Mesenteric fat pad (tissue), 1 donor: Measurements from ENCODE around the gene NKD2. TPM values are rescaled to one million over a fixed set of nuclear protein-coding genes. Genes with fewer than 3 reads are reported as not detected.
A peak's percentile ranks its signal among the peaks of the same experiment; 100 is the strongest.

Source experiments
- DNase-seq: peaks from one replicate; pipeline ENCODE4 v3.0.0-alpha.2; 2020; ENCODE audit warnings: low spot score
- total RNA-seq: library from RNA; stranded (reverse); fragmentation: NEBNext Ultra II Directional; extraction: Animal tissue kit (Norgen Biotek cat#: 25700); gene quantifications from one replicate; pipeline ENCODE4 v1.2.1, GENCODE V29; 2021
- donor health status: DM: yes; HTN: yes; CAD: no.

Gene NKD2
- total RNA-seq, 1 donor from 2014 or later, result 17.1 TPM

DNA sequence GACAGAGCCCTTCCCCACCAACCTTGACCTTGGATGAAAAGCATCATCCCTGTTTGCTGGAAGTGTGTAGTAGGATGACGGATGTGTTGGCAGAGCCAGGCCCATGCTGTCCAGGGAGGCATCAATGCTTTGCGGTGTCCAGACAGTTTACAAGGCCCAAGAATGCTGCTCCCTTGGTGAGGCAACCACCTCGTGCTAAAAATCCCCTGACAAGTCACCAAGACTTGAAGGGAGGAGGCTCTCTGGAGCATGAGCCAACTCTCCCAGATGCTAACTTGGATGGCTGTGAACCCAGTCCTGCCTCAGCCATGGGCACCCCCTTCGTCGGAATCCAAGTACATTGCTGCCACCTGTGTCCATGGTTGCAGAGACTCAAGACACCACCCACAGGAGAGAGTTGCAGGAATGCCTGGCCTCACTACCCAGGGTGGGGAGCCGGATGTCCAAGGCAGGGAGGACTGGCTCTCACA is 9.5 kb upstream of the NKD2 start:
- peak; percentile 82 for DNase-seq

DNA sequence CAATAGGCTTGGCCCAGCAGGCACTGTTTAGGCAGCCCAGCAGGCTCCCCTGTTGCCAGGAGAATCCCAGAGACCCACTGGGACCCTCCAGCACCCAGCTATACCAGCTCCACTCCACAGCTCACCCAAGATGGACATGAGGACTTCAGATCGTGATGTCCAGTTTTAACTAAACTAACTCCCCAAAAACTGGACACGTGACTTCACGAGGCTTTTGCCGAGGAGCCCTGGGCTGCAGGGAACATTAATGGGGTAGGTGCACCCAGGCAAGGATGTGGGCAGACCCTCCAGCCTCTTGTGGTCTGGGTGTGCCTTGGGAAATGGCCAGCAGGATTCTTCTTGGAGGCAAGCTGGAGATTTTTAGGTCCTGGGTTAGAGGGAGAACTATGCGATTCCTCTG is 8.9 kb upstream of the NKD2 start:
- DNase-seq, result peak; percentile 20

DNA sequence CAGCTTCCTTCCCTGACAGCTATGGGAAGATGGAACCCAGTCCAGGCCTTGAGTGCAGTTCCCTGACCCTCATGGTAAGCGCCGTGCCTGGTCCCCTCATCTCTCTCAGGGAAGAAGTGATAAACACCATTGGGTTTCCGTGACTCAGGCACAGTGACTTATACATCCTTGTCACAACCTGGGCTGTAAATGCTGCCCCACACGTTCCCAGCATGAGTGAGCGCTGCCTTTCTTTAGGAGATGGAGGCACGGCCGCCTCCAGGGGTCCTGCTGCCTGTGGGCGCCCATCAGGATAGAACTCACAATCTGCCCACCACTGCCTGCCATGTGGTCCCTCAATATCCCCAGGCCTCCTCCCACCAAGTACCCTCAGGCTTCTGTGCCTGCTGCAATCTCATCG is 8.3 kb upstream of the NKD2 start:
- DNase-seq, result no peak

GRCh38 chr5:1000831-1001230 is 7.8 kb upstream of the NKD2 start:
- peak; percentile 60 for DNase-seq

DNA sequence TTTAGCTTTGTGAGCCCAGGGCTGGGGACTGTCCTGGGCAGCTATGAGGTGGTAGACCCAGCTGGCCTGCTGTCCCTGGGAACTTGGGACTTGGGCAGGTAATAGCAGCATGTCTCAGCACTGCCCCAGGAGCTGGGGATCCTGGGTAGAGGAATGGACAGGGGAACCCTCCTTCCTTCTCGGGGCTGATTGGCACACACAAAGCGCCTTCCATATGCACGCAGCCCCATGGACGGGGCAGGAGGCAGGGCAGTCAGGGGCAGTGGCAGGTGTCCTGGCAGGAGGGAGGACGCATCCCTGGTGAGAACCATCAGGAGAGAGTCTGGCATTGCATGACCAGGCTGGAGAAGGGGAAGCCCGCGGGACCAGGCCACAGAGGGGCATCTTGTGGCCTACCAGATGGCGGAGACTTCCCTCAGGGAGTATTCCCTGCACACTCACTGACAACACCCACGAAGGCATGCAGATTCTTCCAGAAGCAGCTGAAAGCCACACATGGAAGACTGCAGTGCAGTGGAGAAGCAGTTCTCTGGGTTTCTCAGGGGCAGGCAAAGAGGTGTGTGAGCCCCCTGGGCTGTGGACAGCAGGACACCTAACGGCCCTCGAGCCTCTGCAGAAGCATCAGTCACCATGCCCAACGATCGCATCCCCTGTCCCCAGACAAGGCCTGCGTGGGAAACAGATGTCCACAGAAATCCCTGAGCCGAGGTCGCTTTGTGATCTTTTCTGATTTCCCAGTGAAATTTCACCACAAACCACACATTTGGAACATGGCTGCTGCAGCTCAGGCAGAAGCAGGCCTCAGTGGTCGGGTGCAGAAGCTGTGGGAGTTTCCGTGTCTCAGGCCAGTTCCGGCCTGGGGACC is 7.0 kb upstream of the NKD2 start:
- no peak for DNase-seq

DNA sequence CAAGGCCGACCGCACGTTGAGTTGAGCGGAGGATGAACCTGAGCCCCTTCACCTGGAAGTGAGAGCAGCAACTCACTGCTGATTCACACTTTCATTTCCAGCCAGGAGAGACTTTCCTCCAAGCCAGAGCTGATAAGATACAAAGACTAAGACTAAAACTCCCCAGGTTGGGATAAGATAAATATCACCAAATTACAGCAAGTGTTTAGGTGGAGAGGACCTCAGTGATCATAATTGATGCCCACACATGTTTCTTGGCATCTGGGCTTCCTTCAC is 6.4 kb upstream of the NKD2 start:
- no peak for DNase-seq

- no peak for DNase-seq
Measured at GRCh38 chr5:1002836-1003235, 5.8 kb upstream of the NKD2 start.

DNA sequence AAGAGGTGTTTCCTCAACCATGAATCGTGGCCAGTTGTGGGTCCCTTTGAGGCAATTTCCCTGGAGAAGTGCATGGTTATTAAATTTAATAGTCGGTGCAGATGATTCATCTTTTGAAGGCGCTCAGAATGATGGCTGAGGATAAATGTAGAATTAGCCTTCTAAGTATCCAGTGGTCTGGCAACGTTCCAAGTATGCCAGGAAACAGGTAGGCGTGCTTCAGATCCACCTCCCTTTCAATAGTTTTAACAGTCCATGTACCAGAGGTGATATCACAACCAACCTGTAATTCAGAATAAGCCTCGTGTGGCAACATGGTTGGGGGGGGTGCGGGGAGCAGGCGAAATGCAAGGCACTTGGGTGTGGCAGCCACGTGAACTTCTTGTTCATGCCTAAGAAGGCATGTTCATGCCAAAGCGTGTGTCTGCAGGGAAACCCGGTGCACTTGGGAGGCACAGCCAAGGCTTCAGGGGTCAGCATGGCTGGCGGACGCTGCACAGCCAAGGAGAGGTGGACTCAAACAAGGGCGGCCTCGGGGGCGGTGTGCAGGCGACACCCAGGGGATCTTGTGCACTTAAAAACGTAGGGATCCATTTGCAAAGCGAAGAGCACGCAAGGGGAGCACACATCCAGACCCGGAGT is 5.2 kb upstream of the NKD2 start:
- peak; percentile 87 for DNase-seq

DNA sequence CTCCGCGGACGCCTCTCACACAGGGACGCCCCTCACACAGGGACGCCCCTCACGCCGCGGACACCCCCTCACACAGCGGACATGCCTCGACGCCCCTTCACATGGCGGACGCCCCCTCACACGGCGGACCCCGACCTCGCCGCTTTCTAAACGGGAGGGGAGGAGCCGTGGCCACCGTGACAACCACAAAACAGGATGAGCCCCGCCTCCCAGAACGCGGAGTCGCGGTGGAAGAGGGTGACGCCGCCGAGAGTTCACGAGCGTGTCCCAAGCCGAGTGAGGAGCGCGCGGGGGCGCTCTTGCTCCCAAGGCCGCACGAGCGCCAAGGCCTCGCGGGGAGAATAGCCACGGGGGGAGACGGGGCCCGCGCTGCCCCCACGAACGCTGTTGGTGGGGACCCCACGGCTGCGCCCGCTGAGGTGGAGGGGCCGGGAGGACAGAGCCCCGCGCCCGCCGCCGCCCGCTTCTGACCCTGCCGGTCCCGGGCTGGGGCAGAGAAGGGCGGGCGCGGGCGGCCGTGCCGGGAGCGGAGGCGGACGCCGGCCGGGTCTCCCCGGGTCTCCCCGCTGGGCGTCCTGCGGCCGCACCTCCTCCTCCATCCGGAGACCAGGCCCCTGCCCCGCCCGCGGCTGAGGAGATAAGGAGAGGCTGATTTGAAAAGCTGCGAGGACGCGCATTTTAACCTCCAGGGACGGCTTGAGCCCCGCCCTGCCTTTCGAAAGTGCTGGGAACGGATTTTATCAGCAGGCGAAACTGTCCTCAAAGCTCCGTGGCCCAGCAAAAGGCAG is 3.9 kb upstream of the NKD2 start:
- peak; percentile 96 for DNase-seq

DNA sequence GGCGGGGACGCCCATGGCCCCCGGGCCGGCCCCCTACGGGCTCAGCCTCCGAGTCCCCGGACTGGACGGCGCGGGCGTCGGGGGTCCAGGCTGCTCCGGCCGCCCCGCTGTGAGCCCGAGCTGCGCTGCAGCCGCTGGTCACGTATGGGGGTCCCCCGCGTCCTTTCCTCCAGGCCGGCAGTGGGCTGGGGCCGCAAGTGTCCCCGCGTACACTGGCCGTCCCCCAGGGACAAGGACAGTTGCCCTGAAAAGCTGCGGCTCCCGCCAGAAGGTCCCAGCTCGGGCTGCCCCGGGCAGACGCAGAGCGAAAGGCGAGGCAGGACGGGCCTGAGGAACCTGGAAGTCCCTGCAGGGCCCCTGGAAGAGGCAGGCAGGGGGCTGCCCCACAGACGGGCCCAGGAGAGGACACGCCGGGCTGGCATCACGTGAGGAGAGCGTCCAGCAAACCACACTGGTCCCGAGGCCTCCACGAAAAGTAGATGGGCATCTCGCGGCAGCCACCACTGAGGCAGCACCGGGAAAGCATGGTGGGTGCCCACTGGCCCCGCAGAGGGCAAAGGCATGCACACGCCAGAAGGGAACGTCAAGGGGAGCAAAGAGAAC is 3.3 kb upstream of the NKD2 start:
- peak; percentile 90 for DNase-seq

GRCh38 chr5:1005904-1006655 is 2.5 kb upstream of the NKD2 start:
- DNase-seq, result peak; percentile 87

DNA sequence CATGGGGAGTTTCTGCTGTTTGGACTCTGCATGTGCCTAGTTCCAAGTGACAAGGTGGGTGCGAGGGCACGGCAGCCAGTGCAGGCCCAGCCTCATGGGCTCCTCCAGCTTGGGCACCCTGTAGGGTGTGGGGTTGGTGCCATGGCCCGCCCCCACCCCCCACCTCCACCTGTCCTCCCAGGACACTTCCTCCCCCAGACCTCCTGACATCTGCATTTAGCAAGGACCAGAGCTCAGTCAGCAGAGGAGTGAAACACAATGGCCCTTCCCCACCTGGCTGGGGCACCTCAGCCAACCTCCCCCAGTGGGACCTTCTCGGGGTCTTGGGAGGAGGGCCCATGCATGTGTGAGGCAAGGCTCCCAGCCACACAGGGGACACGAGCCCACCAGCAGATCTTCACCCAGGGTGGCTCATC is 1.9 kb upstream of the NKD2 start:
- DNase-seq, result peak; percentile 64

GRCh38 chr5:1007221-1007680 is 1.4 kb upstream of the NKD2 start:
- DNase-seq, result peak; percentile 86

GRCh38 chr5:1007681-1008450 is 736 bp upstream of the NKD2 start:
- no peak for DNase-seq

DNA sequence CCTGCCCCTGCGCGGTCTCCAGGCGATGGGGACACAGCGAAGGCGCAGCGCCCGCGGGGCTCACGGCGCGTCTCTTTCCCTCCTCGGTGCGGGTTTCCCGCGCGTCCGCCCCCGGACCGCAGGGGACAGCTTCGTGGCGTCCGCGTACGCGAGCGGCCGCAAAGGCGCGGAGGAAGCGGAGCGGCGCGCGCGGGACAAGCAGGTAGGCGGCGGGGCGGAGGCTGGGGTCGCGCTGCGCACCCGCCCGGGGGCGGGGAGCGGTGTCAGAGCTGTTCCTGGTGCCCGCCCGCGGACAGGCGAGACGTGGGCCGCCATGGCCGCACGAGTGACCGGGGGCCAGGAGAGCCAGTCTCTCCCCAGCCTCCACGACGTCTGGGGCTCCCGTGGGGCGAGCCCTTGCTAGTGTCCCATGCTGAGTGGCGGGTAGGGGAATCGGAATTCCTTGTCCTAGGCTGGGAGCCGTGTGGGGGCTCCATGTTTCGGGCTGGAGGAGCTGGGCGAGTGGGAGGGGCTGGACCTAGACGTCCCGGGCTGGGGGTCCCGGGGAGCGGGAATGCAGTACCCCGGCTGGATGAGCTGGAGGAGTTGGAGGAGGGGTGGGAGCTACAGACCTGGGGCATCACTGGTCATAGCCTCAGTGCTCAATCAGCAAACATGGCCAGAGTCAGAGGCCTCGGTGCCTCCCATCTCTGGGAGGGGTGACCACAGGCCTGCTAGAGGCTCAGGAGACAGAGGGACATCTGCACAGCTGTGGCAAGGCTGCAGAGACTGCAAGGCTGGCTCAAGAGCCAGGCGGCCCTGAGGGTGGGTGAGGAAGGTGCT is 968 bp downstream of the NKD2 start:
- peak; percentile 88 for DNase-seq

- DNase-seq, result peak; percentile 45
Measured at GRCh38 chr5:1010181-1010510, 1.5 kb downstream of the NKD2 start.

DNA sequence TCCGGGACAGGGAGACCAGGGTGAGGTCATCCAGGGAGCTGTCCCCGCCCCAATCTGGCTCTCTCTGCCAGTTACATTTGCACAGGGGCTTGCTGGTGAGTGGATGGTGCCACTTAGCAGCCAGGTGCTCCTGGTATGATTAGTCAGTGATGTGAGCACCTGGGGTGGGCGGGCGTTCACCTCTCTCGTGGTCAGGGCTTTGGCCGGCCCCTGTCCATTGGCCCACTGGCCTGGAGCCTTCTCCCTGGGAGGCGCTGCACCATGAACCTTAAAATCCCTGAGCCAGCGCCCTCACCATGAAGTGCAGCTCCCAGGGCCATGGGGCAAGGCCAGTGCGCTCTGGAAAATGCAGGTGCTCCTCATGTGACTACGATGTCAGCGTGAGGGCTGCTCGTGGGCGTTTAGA is 2.0 kb downstream of the NKD2 start:
- DNase-seq, result no peak

- no peak for DNase-seq
Measured at GRCh38 chr5:1011226-1011631, 2.6 kb downstream of the NKD2 start.

GRCh38 chr5:1011741-1012312 is 3.2 kb downstream of the NKD2 start:
- no peak for DNase-seq
